HL-60/S4 treated with retinoic acid at 250 ng/mL for 4 days and 3 days (cell line): ENCODE measurements around the gene PPFIA1.

Experiments used
- in situ Hi-C: fragments of 300-500 bp; cut with MboI; formaldehyde crosslinking; loops from 2 replicates; pipeline ENCODE4 v1.7.0; 2022; ENCODE audit warnings: low sequenced_read_pairs

PPFIA1 gene

DNA sequence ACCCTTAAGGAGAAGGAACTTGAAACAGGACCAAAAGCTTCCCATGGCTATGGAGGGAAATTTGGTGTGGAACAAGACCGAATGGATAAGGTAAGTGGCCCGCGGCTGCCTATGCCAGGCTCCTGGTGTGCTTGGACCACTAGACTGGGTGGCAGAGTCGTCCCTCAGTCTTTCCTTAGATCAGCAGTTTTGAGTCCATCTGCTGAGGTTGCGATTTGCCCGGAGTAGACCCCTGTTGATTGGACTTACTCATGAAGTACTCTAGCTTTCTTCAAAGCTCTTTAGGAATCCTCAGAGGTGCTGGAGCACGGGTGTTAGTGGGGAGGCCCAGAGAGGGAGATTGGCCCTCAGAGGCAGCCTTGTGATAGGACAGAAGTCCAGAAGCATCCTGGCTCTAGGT lies 139.4 kb downstream of the PPFIA1 start:
- in situ Hi-C loops: no loop called here

DNA sequence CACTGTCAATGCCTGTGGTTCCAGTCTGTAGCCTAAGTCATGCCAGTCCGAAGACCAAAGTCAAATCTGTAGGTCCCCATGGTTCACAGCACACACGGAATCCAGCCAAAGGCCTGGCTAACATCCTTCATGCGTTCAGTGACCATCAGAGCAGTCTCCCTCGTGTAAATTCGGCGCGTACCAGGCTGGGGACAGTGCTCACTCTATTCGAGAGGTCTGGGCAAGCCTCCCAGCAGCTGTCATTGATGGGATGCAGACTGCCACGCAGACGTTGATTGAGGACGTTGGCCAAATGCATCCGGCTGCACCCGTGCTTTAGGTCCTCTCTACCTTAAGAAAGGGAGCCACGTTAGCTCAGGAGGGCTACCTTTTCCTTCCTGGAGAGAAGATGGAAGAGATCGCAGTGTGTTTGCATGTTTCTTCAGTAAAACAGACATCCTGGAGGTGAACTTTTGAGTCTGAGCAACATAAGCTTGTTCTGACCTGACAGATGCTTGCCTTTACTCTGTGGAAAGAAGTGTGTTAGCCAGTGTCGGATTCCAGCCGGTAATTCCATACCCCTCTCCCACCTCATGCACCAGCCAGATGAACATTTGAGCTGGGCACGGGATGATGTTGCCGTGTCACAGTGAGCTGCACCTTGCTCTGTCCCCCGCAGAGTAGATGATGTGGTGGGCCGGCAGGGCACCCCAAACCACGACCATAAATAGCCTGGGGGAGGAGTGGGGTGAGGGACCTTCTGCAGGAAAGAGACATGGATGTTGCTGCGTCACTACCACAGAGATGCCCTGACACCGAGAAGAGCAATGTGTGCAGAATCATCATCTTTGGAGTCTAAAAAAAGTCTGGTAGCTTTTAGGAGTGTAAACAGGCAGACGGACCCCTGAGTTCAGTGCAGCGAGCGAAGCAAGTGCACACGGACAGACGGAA lies 140.1 kb downstream of the PPFIA1 start:
- in situ Hi-C loops: no loop called here

DNA sequence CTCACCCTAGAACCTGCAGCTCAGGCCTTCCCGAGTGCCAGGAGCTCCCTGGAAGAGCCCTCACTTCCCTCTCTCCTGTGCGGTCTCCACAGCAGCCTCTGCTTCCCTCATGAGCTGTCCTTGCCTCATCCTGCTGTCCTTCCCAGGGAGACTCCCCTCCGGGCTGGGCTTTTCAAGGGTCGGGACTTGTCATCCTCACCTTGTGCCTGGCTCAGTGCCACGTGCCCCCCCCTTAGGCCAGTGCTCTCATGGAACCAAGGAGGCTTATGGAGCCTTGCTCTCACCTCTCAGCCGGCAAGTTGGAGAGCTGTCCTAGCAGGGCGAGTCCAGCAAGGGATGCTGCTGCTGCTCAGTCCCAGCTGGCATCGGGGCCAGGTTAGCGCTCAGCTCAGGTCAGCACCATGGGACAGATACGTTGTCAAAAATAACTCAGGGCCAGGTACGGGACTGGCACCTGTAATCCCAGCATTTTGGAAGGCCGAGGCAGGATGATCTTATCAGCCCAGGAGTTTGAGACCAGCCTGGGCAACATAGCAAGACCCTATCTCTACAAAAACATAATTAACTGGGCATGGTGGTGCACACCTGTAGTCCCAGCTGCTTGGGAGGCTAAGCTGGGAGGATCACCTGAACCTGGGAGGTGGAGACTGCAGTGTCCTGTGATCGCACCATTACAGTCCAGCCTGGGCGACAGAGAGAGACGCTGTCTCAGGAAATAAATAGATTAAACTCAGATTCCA lies 141.4 kb downstream of the PPFIA1 start:
- in situ Hi-C loops: no loop called here

DNA sequence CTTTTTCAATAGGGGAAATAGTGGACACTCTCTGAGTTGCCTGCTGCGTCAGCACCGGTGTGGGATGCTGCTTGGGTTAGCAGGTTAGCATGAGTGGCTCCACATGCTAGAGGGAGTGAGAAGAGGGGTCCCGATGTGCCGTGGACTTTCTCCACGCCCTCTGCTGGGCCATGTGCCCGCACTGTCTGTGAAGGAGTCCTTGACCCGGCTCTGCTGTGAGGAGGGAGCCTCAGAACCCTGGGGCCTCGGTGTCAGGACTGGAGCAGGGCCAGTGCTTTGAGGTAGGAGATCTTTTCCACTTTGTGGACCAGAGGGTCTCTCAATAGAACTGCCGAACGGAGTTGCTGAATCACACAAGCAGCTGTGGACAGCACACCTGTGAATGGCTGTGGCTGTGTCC lies 142.7 kb downstream of the PPFIA1 start:
- in situ Hi-C loops: no loop called here

DNA sequence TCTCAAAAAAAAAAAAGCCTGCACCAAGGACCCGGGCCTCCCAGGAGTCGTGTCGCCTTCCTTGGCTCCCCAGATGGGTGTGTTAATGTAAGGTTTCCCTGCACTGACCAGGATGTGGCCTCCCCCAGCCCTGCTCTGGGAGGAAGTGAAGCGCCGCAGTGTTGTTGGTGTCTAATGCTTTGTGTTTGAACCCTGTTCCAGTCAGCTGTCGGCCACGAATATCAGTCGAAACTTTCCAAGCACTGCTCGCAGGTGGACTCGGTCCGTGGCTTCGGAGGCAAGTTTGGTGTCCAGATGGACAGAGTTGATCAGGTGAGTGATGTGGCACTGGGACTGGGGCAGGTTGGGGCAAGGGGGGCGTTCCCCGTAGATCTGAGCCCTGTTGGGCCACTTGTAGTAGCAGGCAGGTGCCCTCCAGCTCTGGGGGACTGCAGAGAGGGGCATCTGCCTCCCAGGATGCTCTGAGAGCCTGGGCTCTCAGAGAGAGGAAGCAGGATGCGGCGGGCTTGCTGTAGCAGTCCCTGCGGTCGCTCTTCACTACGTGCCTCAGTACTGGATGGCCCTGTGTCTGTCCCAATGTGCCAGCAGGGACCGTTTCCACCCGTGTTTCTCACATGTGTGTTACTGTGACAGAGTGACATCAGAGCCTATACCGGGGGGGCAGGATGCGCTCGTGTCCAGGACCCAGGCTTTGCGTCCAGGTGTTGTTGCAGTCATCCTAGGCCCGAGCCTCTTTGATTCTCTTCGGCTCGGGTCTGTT lies 144.0 kb downstream of the PPFIA1 start:
- in situ Hi-C loops: no loop called here

DNA sequence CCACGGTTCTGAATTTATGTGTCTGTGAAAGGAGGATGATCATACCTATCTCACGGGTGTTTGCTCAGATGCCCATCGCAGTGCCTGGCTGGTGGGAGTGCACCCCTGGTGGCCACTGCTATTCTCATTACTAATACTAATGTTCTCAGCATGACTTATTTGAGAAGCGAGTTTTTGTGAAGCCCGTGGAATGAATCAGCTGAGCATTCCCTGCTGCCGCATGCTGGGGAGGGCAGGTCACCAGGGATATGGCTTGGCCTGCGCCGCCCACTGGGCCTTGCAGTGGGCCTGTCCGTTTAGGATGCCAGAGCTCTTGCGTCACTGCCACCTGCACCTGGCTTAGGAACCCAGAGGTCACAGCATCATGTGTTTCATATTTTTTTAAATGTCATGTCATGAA lies 144.7 kb downstream of the PPFIA1 start:
- in situ Hi-C loops: no loop called here

DNA sequence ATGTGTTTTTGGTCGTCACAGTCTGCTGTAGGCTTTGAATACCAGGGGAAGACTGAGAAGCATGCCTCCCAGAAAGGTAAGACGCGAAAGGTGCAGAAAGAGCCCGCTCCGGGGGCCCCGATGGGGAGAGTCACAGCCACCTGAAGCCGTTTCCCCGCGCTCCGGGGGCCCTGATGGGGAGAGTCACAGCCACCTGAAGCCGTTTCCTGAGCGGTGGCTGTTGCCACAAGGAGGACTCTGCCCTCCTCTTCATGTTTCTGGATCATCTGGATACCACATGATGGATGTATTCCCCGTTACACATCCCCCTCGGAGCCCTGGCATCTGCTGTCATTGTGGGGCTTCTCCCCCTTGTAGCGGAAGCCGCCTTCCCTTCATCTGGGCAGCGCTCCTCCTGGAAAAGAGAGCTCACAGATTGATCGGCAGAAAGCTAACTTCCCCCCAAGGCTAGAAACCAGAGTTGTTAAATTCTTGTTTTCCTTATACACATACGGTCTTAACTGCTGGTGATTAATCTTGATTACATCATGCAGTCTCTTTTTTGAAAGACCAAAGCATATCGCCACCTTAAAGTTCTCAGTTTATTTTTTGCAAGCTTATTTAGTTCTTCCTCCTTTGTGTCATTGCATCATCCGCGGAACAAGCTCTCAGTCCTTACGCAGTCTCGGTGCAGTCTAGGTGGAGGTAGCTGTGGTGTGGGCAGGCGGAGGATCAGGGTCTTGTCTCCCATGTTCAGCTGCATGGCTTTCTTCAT lies 145.3 kb downstream of the PPFIA1 start:
- in situ Hi-C loops: no loop called here

DNA sequence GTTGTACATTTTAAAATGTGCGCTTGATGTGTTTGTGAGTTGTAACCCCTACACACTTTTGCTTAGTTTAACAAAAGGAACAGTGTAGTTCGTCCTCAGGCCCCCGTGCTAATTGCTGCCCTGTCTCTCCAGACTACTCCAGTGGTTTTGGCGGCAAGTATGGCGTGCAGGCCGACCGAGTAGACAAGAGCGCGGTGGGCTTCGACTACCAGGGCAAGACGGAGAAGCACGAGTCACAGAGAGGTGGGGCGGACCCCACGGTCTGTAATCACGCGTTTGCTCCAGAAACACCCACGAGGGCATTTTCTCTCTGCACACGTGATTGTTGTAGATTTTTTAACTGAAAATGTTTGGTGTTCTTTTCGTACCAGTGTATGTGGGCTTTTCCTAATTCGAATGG lies 146.4 kb downstream of the PPFIA1 start:
- in situ Hi-C loops: no loop called here

DNA sequence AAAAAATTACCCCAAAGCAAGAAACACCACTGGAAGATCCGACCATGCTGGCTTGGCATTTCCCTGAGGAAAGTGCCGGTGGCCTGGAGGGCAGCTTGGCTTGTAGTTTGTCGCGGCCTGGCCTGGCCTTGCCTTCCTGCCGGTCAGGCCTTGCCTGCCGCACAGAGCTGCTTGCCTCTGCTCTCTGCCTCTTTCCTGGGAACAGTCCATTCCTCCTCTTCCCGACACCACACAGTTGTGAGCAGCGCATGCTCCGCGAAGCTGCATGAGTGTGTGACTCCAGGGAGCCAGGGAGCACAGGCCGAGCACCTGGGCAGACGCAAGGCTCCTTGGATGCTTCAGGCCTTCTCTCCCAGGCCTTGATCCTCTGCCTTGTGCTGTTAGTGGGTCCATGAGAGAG lies 147.6 kb downstream of the PPFIA1 start:
- in situ Hi-C loops: no loop called here

DNA sequence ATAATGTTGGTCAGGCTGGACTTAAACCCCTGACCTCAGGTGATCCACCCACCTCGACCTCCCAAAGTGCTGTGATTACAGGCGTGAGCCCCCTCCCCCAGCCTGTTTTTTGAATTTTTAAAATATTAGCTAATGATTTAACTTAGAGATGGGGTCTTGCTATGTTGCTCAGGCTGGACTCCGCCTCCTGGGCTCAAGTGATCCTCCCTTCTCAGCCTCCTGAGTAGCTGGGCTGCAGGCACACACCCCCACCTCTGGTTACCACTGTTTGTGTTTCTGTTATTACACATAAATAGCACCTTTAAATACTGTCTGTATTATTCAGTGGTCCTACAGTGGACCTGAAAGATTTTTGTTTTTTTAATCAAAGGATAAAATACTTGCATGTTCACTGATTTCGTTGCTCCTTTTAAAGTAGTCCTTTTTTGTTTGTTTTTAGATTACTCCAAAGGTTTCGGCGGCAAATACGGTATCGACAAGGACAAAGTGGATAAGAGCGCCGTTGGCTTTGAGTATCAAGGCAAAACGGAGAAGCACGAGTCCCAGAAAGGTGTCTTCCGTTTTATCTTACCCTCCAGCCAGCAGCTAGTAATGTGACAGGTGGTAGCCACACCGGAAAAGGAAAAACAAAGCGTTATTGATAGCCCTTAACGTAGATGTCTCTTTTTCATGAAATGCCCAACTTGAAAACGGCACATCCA lies 149.0 kb downstream of the PPFIA1 start:
- in situ Hi-C loops: no loop called here

DNA sequence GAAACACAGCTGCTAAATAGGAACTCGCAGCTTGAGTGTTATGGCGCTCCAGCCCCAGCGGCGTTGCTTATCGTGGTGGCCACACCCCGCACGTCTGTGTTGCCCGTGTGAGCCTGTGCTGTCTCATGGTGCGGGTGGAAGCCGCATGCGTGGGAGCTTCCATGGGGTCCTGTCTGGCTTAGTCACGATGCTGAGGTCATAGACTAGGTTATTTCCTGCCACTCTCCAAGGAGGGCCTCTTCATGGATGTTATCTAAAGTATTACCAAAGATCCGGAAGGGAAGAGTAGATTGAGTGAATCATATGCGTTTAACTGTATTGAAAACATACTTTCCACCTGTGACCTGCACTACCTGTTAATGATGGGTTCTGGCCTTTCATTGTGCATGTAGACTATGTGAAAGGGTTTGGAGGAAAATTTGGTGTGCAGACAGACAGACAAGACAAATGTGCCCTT lies 149.5 kb downstream of the PPFIA1 start:
- in situ Hi-C loops: no loop called here

DNA sequence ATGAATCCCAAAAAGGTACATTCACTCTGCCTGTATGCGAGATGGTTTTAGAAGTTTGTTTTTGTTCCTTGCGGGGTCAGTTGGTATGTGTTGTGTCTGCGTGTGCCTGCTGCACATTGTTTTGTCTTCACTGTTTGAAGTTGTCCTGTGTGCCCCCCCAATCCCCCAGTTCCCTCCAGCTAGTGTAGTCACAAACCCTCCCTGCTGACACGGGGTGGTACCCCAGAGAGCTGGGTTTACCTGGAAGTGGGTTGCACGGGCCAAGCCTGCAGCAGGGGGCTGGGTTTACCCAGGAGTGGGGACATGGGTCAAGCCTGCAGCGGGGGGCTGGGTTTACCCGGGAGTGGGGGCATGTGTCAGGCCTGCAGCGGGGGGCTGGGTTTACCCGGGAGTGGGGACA lies 150.0 kb downstream of the PPFIA1 start:
- in situ Hi-C loops: no loop called here

DNA sequence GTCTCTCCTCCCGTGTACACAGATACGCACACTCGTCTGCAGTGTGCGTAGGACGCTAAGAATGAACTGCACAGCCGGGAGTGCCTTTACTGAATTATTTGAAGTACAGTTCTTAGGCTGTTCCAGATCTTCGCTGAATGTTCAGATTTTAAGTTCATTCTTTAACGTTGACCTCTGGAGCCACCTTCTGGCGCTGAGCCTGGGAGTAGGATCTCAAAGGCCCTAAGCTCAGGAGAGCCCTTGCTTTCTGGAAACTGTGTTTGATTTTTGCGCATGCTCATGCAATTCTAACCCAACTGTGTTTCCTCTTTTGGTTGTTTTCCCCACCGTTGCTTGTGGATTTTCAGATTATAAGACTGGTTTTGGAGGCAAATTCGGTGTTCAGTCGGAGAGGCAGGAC lies 150.6 kb downstream of the PPFIA1 start:
- in situ Hi-C loops: no loop called here

DNA sequence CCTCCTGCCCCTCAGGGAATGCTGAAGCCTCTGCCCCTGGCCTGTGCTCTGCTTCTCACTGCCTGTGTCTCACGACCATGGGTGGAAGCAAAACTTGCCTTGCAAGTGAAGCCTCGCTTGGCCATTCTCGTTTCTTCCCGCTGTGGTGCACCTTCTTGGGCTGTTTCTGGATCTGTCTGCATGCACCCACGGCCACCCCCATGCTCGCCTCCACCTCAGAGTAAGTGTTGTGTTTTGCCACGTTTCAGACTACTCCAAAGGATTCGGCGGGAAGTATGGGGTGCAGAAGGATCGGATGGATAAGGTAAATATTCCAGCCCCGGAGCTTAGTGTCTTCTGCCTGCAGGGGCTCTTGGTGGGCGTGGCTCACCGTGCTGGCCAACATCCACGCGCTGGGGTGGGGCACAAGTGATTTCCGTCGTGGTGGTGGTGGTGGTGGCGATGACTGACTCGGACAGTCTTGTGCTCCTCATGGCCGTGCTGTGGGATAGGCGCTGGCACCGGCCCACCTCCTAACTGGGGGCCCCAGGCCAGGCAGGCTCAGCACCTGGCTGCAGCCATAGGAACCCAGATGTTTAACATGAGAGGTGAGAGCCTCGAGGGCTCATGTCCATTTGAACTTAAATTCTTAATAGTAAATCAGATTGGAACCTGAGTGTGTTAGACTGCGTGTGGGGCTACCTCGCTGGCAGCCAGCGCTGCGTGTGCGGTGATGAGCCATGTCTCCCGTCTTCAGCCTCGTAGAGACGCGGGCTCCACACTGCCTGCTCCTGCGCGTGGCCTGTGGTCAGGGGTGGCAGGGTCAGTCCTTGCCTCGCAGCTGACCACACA lies 152.4 kb downstream of the PPFIA1 start:
- in situ Hi-C loops: no loop called here

DNA sequence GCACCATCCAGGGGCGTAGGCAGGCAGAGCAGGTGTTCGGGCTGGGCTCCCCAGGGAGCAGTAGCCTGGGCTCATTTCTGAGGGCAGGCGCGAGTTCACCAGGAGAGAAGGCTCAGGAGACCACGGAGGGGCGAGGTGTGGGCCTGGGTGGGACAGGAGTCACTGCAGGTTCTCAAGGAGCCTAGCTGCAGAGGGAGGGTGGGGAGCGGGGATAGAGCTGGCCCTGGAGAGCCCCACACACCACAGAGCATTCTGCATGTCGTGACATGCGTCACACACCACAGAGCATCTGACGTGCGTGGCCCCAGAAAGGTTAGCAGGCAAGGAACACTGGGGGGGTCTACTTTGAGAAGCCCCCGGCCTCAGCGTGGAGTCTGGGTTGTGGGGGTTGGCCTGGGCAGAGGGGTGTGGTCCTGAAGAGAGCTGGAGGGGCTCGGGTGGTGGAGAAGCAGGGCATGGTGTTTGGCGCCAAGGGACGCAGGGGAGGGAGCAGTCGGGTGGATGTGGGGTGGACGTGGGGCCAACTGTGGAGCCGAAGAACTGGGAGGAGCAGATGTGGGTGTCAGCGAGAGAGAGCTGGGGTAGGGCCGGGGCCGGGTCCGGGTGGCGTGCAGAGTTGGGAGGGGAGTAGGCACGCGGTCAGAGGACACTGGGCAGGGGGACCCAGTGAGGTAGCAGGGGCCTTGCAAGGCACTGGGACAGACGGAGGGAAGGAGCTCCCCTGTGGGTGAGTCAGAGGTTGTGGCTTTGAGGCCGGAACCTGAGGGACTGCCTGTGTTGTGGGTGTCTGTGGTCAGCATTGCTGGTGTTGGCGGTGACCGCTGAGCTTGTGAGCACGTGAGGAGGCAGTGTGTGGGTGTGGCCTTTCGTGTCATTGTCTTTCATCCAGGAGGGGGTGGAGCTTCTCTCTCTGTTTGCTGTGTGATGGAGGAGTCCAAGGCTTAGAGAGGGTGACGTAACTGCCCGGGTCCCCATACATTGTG lies 153.3 kb downstream of the PPFIA1 start:
- in situ Hi-C loops: no loop called here

DNA sequence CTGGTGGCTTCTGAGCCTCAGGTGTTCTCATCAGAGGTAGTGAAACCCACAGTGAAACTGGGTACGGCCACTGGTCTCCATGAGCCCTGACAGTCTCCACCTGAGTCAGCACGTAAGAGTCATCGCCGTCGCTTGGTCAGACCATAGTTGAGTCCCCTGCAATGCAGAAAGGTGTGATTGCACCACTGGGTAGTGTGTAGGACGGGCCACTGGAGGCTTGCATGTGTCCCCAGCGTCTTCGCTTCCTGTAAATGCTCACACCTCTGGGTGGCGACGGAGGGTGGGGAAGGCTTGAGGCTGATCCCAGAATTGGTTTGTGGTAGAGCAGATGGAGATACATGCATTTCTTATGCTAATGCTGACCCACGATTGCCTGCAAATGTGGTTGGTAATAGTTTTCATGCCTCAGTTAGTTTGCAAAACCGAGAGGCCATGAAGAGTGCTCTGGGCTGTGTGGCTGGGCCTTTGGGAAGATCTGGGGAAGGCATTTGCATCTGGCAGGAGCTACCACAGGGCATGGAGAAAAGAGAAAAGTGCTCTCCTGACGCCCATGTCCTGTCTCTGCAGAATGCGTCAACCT lies 154.4 kb downstream of the PPFIA1 start:
- in situ Hi-C loops: no loop called here

DNA sequence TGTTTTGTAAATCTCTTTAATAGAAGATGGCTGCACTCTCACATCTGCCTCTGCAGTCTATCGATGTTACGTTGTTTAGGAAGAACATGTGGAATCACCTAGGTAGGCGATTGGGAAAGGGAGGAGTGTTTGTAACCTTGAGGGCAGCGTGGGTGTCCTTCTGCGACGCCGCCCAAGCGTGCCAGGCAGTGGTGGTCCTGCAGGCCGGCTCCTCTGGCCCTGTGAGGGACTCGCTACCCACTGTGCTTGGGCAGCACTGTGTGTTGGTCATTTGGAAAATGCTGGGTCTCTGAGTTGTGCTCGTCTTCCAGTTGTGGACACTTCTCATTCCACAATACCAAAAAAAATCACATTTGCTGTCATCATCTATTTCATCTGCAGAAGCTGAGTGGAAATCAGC lies 156.9 kb downstream of the PPFIA1 start:
- in situ Hi-C loops: no loop called here
